ENCODE measurements around the gene MSGN1. TPM values are rescaled to one million over a fixed set of nuclear protein-coding genes. Genes with fewer than 3 reads are reported as not detected.

MSGN1 gene
- total and polyA plus RNA-seq, 2 donors (not counting 3 experiments of a cell fraction or from before 2014, with no cell fraction given) = not detected

- Histone ChIP-seq H2AFZ (ENCODE audit: low read depth, low read length) (no peak overlapping the region), H3K79me2 (ENCODE audit: control insufficient read depth, insufficient read depth, low read length) (no peaks in the 10 kb centered on the region), H3K4me1 (ENCODE audit: control insufficient read depth, extremely low read depth, insufficient read depth, low read length) (no peaks in the 10 kb centered on the region), H3K4me2 (ENCODE audit: insufficient read depth, low read length) (no peak overlapping the region), H3K9me1 (replicated peaks; ENCODE audit: control insufficient read depth, extremely low read depth, insufficient read depth, low read length) (no peaks in the 10 kb centered on the region), H3K27ac (ENCODE audit: insufficient read depth, low read depth, low read length) (no peak overlapping the region), H3K9ac (replicated peaks; ENCODE audit: extremely low read depth, insufficient read depth, low read length) (no peak overlapping the region), H4K20me1 (replicated peaks; ENCODE audit: control insufficient read depth, extremely low read depth, insufficient read depth, low read length) (no peaks in the 10 kb centered on the region), H3K4me3 (replicated peaks in 1 of 3; ENCODE audit: insufficient read depth in 1 of 3, low read depth in 1 of 3, low read length in 3 of 3) (no peak overlapping the region), H3K9me3 (replicated peaks; ENCODE audit: control insufficient read depth, insufficient read depth, low read length) (no peaks in the 10 kb centered on the region), H3K36me3 (ENCODE audit: control insufficient read depth in 2 of 2, extremely low read depth in 1 of 2, insufficient read depth in 2 of 2, low read length in 2 of 2) (peaks cover 0 to 5% of the 10 kb centered on the region in 2 experiments), H3K27me3 (ENCODE audit: control insufficient read depth in 2 of 2, insufficient read depth in 2 of 2, low read length in 2 of 2) (no peaks in the 10 kb centered on the region)
- dilution Hi-C loops (cut with MboI; ENCODE audit: extremely low pct_ligation_motif_present, low sequenced_read_pairs) (no loop called here), intact Hi-C loops (cut with micrococcal nuclease) (no loop called here)
- ChIA-PET CTCF (interaction anchor here (0.7 kb wide), 1 partner anchor 15 kb away, joined by 3 read pairs; no protein-coding TSS in a partner anchor), POLR2A (no interaction called here)
- DNase-seq (ENCODE audit: low read depth, low spot score) (no peak), FAIRE-seq (no peak)
- TF ChIP-seq GATA2 (IDR thresholded peaks at IDR 0.05; ENCODE audit: insufficient read depth, insufficient read length, low read depth, low read length) (no peak), JUN (IDR thresholded peaks at IDR 0.05; ENCODE audit: borderline replicate concordance, insufficient read depth, insufficient read length, low read depth) (no peak)
- no TSS peak for BruUV-seq (replicated peaks)
Observed at GRCh38 chr2:17771956-17772355, 44.3 kb upstream of the MSGN1 start.

GRCh38 chr2:17772532-17772931 lies 43.7 kb upstream of the MSGN1 start:
- intact Hi-C loops (cut with micrococcal nuclease) (no loop called here), dilution Hi-C loops (cut with MboI; ENCODE audit: extremely low pct_ligation_motif_present, low sequenced_read_pairs) (no loop called here)
- H2AFZ ChIP-seq (ENCODE audit: low read depth, low read length) = no peak overlapping the region
- no peak for DNase-seq (ENCODE audit: low read depth, low spot score)
- no peaks in the 10 kb centered on the region for H4K20me1 ChIP-seq (replicated peaks; ENCODE audit: control insufficient read depth, extremely low read depth, insufficient read depth, low read length)
- H3K9me3 ChIP-seq (replicated peaks; ENCODE audit: control insufficient read depth, insufficient read depth, low read length) = no peaks in the 10 kb centered on the region
- no peaks in the 10 kb centered on the region for H3K79me2 ChIP-seq (ENCODE audit: control insufficient read depth, insufficient read depth, low read length)
- H3K4me3 ChIP-seq (replicated peaks in 1 of 3; ENCODE audit: insufficient read depth in 1 of 3, low read depth in 1 of 3, low read length in 3 of 3) = no peak overlapping the region
- H3K9ac ChIP-seq (replicated peaks; ENCODE audit: extremely low read depth, insufficient read depth, low read length) = no peak overlapping the region
- no TSS peak for BruUV-seq (replicated peaks)
- no peak overlapping the region for H3K27ac ChIP-seq (ENCODE audit: insufficient read depth, low read depth, low read length)
- POLR2A ChIA-PET = no interaction called here
- TF ChIP-seq MYC (IDR thresholded peaks at IDR 0.05; ENCODE audit: low read depth, low read length) = no peak
- TF ChIP-seq FOS (IDR thresholded peaks at IDR 0.05; ENCODE audit: borderline replicate concordance, insufficient read depth, low read length) = no peak
- no peak for TF ChIP-seq JUN (IDR thresholded peaks at IDR 0.05; ENCODE audit: borderline replicate concordance, insufficient read depth, insufficient read length, low read depth)
- no peak for TF ChIP-seq POLR2A (IDR thresholded peaks at IDR 0.05; ENCODE audit: low read depth, low read length)
- no peak for TF ChIP-seq MAX (IDR thresholded peaks at IDR 0.05; ENCODE audit: insufficient read depth, insufficient read length)
- no peak for TF ChIP-seq EZH2 (IDR thresholded peaks at IDR 0.05; ENCODE audit: borderline replicate concordance, low read depth, low read length, severe bottlenecking)
- no peak for TF ChIP-seq POLR2AphosphoS5 (IDR thresholded peaks at IDR 0.05; ENCODE audit: insufficient read depth, low read depth, low read length)
- TF ChIP-seq GATA2 (IDR thresholded peaks at IDR 0.05; ENCODE audit: insufficient read depth, insufficient read length, low read depth, low read length) = no peak
- TF ChIP-seq CTCF (IDR thresholded peaks at IDR 0.05; ENCODE audit: extremely low read depth in 1 of 2, insufficient read depth in 1 of 2, low read depth in 1 of 2, low read length in 2 of 2) = no peak
- no peaks in the 10 kb centered on the region for H3K27me3 ChIP-seq (ENCODE audit: control insufficient read depth in 2 of 2, insufficient read depth in 2 of 2, low read length in 2 of 2)
- peaks cover 0 to 5% of the 10 kb centered on the region in 2 experiments for H3K36me3 ChIP-seq (ENCODE audit: control insufficient read depth in 2 of 2, extremely low read depth in 1 of 2, insufficient read depth in 2 of 2, low read length in 2 of 2)
- no peak for FAIRE-seq
- H3K9me1 ChIP-seq (replicated peaks; ENCODE audit: control insufficient read depth, extremely low read depth, insufficient read depth, low read length) = no peaks in the 10 kb centered on the region
- no peaks in the 10 kb centered on the region for H3K4me1 ChIP-seq (ENCODE audit: control insufficient read depth, extremely low read depth, insufficient read depth, low read length)
- H3K4me2 ChIP-seq (ENCODE audit: insufficient read depth, low read length) = no peak overlapping the region
- CTCF ChIA-PET = interaction anchor here (0.7 kb wide), 1 partner anchor 14 kb away, joined by 3 read pairs; no protein-coding TSS in a partner anchor
